SK-N-MC (cell line): ENCODE results near the gene PLEK.
"Not testable (repeated sequence)": the region's sequence is repeated elsewhere in the genome, so short reads cannot be mapped to it uniquely, and the experiment has no call there.

Source experiments
- DNase-seq: peaks from one replicate; pipeline ENCODE4 v3.0.0-alpha.2; 2011; ENCODE audit warnings: low read depth, low spot score
- H3K27ac ChIP-seq: fragments of 200-600 bp; sonication (generic); 2 replicates; pipeline ENCODE4 v1.5.1; 2016; ENCODE audit warnings: mixed run types
- H3K36me3 ChIP-seq: fragments of 200-600 bp; sonication (generic); 2 replicates; pipeline ENCODE4 v1.6.1; 2017; ENCODE audit warnings: antibody characterized with exemption, low read length, mixed read lengths; ENCODE audit not compliant: insufficient read depth
- H3K4me3 ChIP-seq: fragments of 200-600 bp; sonication (generic); 2 replicates; pipeline ENCODE4 v1.5.1; 2016
- H3K9ac ChIP-seq: fragments of 200-600 bp; sonication (generic); 2 replicates; pipeline ENCODE4 v1.8.0; 2017; ENCODE audit warnings: mixed run types, mixed read lengths; ENCODE audit not compliant: insufficient read length
- H3K9me3 ChIP-seq: fragments of 200-600 bp; sonication (generic); 2 replicates; pipeline ENCODE4 v1.6.1; 2017; ENCODE audit warnings: low read depth, mild to moderate bottlenecking, antibody characterized with exemption, low read length, moderate library complexity, mixed read lengths
- EZH2 ChIP-seq: fragments of 200-600 bp; sonication (generic); IDR thresholded peaks from one replicate; pipeline ENCODE4 v1.6.1; 2017; ENCODE audit warnings: antibody characterized with exemption
- FOXP2 ChIP-seq: optimal IDR thresholded peaks from 2 replicates; pipeline ENCODE3; 2011; ENCODE audit warnings: mild to moderate bottlenecking, moderate library complexity; ENCODE audit not compliant: insufficient read depth; ENCODE audit errors: extremely low read length, control extremely low read depth
- POLR2AphosphoS5 ChIP-seq: IDR thresholded peaks from 2 replicates; pipeline ENCODE4 v1.6.1; 2012; ENCODE audit warnings: mild to moderate bottlenecking, low read depth, low read length, borderline replicate concordance

PLEK gene

DNA sequence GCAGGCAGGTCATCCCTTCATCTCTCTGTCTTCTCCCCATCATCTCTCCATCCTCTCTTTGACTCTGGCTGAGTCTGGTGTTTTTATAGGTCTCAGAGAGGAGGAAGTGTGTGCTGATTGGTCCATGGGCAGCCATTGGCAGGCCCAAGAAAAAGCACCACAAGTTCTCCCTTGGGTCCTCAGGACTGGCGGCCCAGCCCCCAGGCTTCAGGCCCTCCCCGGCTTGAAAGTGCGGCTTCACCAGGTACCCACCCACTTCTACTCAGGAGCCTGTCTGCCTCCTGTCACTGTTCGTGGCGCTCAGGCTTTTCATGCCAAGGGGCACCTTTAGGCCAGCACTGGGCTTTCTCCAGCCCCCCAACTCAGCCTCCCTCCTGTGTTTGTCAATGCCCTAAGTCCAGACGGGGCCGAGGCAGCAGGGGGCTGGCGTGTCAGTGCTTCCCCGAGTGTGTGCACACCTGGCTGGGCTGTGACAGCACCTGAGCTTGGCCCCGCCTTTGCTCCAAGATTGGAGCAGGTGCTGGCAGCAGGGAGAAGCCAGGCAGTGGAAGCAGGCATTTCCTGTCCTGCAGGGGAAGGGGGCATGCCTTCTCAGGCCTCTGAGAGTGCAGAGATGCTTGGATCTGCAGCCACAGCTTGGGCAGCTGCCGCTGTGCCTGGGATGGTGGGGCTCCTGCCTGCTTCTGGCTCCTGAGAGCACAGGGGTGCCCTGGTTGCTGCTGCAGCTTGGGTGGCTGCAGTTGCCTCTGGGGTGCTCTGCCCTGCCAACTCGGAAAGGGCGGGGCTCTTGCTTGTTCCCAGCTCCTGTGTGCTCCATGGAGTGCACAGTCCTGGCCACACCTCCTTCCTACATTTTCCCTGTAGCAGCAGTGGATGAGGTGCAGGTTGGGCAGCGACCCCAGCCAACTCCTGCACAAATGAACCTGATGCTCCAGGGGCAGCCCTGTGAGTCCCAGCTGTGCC, 67.9 kb downstream of the PLEK start:
- no peaks in the 10 kb centered on the region for H3K9me3 ChIP-seq
- no peak overlapping the region for H3K27ac ChIP-seq
- no peak overlapping the region for H3K4me3 ChIP-seq
- no peaks in the 10 kb centered on the region for H3K36me3 ChIP-seq
- TF ChIP-seq EZH2, result no peak
- TF ChIP-seq POLR2AphosphoS5, result no peak
- TF ChIP-seq FOXP2, result no peak
- no peak overlapping the region for H3K9ac ChIP-seq
- no peak for DNase-seq

- H3K4me3 ChIP-seq, result no peak overlapping the region
- DNase-seq, result no peak
- H3K36me3 ChIP-seq, result no peaks in the 10 kb centered on the region
- no peak overlapping the region for H3K9ac ChIP-seq
- H3K9me3 ChIP-seq, result no peaks in the 10 kb centered on the region
- H3K27ac ChIP-seq, result no peak overlapping the region
- TF ChIP-seq FOXP2, result no peak
- TF ChIP-seq POLR2AphosphoS5, result no peak
- TF ChIP-seq EZH2, result no peak
Measured at GRCh38 chr2:68434981-68435380, 69.9 kb downstream of the PLEK start.

- H3K27ac ChIP-seq, result no peak overlapping the region
- DNase-seq, result no peak
- TF ChIP-seq POLR2AphosphoS5 (no peak), EZH2 (no peak), FOXP2 (no peak)
Measured at GRCh38 chr2:68435615-68436014, 70.5 kb downstream of the PLEK start.

DNA sequence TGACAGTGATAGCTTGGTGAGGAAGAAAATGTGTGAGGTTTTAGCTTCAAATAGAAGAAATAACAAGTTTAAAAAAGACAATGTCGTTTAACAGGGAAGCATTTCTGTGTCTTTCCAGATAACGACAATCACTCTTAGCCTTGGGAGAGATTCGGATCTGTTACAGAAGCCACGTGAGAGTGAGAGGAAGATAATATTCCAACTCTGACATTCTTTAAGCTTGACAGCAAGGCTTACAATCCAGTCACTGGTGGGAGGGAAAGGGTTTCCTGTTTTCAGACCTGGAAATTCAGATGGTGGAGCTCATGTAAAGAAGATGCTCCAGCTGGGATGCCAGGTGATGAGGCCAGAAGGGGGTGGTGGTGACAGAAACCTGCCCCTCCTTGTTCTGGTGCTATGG, 71.2 kb downstream of the PLEK start:
- Histone ChIP-seq H3K36me3 (no peaks in the 10 kb centered on the region), H3K9ac (no peak overlapping the region), H3K9me3 (no peaks in the 10 kb centered on the region), H3K4me3 (no peak overlapping the region), H3K27ac (no peak overlapping the region)
- DNase-seq, result no peak
- TF ChIP-seq EZH2 (no peak), FOXP2 (no peak), POLR2AphosphoS5 (no peak)

More at GRCh38 chr2:68435615-68436014, 70.5 kb downstream of the PLEK start:
- Histone ChIP-seq H3K4me3 (no peak overlapping the region), H3K9ac (no peak overlapping the region), H3K9me3 (no peaks in the 10 kb centered on the region), H3K36me3 (no peaks in the 10 kb centered on the region)

- Histone ChIP-seq H3K36me3 (no peaks in the 10 kb centered on the region), H3K9ac (no peak overlapping the region), H3K27ac (no peak overlapping the region), H3K4me3 (no peak overlapping the region), H3K9me3 (no peaks in the 10 kb centered on the region)
- no peak for TF ChIP-seq POLR2AphosphoS5
- DNase-seq, result no peak
Measured at GRCh38 chr2:68438455-68439303, 73.6 kb downstream of the PLEK start.

DNA sequence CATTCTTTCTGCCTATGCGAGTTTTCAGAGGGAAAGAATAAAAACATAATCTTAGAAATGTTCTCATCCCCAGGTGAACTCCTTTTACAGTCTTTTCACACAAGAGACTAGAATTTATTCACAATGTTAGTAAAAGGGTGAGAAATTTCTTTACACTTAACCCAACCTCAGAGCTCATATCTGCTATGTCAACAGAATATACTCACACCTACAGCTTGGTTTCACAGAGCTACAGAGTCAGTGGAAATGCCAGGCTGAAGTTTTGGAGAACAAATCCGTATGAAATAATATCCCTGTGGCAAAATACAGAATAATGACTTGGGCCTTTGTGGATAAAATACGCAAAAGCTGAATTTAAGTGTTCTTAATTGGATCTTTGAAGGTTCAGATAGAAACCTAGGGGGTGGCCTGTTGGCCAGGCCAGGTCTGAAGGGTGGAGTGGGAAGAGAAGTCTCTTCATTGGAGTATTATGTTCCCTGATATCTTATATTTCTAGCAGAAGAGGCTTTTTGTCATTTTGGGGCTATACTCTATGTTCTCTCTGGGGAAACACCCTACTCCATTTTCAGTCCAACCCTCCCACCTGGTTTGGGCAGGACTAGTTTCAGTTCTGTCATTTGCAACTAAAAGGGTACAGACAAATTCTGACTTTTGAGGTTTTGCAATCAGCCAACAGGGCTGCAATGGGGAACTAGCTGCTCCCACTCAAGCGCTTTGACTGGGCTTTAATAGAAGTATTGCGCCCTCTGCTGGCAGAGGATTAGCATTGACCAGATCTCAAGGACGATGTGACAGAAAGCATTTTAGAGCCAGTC, 76.3 kb downstream of the PLEK start:
- Histone ChIP-seq H3K36me3 (no peaks in the 10 kb centered on the region), H3K9ac (peak overlapping the region; percentile 12), H3K27ac (no peak overlapping the region), H3K9me3 (no peaks in the 10 kb centered on the region), H3K4me3 (no peak overlapping the region)
- DNase-seq, result peak; percentile 66
- TF ChIP-seq FOXP2, result no peak
- no peak for TF ChIP-seq POLR2AphosphoS5
- TF ChIP-seq EZH2, result no peak

DNA sequence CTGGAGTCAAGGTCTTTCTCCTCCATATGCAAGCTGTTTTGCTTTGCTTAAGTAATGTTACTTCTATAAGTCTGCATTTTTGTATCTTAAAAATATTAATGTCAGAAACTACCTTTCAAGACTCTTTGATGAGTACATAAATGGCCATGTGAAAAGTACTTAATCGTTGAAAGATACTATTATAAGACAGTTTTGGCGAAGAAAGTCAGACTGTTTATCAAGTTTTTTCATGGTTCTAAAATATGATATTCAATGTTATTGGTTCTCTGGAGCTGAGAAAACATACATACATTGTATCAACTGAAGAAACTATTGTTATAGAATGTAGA, 76.9 kb downstream of the PLEK start:
- H3K9ac ChIP-seq, result peak overlapping the region; percentile 0

GRCh38 chr2:68446425-68446824, 81.3 kb downstream of the PLEK start:
- not testable (repeated sequence) for H3K9me3 ChIP-seq, H3K36me3 ChIP-seq, H3K4me3 ChIP-seq, H3K27ac ChIP-seq, H3K9ac ChIP-seq, DNase-seq

More for the DNA sequence above, 76.9 kb downstream of the PLEK start:
- TF ChIP-seq POLR2AphosphoS5, result no peak
- DNase-seq, result no peak
- H3K27ac ChIP-seq, result no peak overlapping the region
- no peaks in the 10 kb centered on the region for H3K9me3 ChIP-seq
- H3K36me3 ChIP-seq, result no peaks in the 10 kb centered on the region
- no peak overlapping the region for H3K4me3 ChIP-seq
